ENCODE measurements around the gene CARD19. TPM values are rescaled to one million over a fixed set of nuclear protein-coding genes. Genes with fewer than 3 reads are reported as not detected.

Gene CARD19
- total and polyA plus RNA-seq, 9 of the 15 experiments (the other 6 are each of a cell fraction or from before 2014, with no cell fraction given): 0.90 to 34.9 (median 14.6) TPM

DNA sequence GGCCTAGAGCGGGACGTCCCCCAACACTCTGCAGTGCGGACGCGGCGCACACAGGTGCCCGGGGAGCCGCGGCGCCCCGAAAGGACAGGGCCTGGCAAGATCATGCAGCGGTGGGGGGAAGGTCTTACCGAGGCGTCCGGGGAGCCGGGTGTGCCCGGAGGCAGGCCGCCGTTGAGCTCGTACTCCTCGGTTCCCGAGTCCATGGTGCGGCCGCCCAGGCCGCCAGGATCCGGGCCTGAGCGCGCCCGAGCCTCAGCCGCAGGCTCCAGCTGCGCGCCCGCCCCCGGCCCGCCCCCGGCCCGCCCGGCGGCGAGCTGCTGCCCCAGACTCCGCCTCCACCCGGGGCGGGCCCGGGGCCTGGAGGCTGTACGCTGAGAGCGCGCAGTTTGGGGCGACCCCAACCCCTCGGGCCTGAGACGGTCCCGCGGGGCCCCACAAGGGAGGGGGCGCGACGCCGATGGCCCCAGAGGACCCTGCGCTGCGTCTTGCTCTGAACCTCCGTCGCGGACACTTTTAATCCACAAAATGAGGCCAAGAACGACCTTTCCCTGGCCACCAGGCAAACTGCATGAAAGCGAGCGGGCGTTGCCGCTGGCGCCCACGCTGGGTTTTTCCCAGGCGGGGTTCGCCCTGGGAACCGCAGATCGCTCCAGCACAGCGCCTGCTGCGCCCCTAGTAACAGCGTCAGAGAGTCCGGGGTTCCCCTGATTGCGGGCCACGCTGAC lies 38.2 kb downstream of the CARD19 start, which contains the start of gene NINJ1 (continued):
- TF ChIP-seq, protein P1, sequence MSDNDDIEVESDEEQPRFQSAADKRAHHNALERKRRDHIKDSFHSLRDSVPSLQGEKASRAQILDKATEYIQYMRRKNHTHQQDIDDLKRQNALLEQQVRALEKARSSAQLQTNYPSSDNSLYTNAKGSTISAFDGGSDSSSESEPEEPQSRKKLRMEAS (CRISPR knock-in tag; IDR thresholded peaks at IDR 0.05): 0 out of 2 replicates have a peak, but pooled peaks have one; percentile 25
- TF ChIP-seq, protein P2, sequence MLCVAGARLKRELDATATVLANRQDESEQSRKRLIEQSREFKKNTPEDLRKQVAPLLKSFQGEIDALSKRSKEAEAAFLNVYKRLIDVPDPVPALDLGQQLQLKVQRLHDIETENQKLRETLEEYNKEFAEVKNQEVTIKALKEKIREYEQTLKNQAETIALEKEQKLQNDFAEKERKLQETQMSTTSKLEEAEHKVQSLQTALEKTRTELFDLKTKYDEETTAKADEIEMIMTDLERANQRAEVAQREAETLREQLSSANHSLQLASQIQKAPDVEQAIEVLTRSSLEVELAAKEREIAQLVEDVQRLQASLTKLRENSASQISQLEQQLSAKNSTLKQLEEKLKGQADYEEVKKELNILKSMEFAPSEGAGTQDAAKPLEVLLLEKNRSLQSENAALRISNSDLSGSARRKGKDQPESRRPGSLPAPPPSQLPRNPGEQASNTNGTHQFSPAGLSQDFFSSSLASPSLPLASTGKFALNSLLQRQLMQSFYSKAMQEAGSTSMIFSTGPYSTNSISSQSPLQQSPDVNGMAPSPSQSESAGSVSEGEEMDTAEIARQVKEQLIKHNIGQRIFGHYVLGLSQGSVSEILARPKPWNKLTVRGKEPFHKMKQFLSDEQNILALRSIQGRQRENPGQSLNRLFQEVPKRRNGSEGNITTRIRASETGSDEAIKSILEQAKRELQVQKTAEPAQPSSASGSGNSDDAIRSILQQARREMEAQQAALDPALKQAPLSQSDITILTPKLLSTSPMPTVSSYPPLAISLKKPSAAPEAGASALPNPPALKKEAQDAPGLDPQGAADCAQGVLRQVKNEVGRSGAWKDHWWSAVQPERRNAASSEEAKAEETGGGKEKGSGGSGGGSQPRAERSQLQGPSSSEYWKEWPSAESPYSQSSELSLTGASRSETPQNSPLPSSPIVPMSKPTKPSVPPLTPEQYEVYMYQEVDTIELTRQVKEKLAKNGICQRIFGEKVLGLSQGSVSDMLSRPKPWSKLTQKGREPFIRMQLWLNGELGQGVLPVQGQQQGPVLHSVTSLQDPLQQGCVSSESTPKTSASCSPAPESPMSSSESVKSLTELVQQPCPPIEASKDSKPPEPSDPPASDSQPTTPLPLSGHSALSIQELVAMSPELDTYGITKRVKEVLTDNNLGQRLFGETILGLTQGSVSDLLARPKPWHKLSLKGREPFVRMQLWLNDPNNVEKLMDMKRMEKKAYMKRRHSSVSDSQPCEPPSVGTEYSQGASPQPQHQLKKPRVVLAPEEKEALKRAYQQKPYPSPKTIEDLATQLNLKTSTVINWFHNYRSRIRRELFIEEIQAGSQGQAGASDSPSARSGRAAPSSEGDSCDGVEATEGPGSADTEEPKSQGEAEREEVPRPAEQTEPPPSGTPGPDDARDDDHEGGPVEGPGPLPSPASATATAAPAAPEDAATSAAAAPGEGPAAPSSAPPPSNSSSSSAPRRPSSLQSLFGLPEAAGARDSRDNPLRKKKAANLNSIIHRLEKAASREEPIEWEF (CRISPR knock-in tag; IDR thresholded peaks at IDR 0.05): no peak
- TF ChIP-seq POLR2B (IDR thresholded peaks at IDR 0.05; ENCODE audit: low read depth, partially characterized antibody): peak; percentile 52
- TF ChIP-seq NFIC (IDR thresholded peaks at IDR 0.05): peak; percentile 65
- TF ChIP-seq ASH1L (IDR thresholded peaks at IDR 0.05; ENCODE audit: borderline replicate concordance, low read depth, partially characterized antibody): no peak
- TF ChIP-seq ZC3H11A (IDR thresholded peaks at IDR 0.05; ENCODE audit: low read depth, low read length): no peak
- TF ChIP-seq EGR1 (conservative IDR thresholded peaks at IDR 0.05): peak; percentile 82
- no peak for TF ChIP-seq MYBL2 (IDR thresholded peaks at IDR 0.05; ENCODE audit: low read depth)
- TF ChIP-seq MYBL2 (CRISPR knock-in tag; IDR thresholded peaks at IDR 0.05; ENCODE audit: borderline replicate concordance): no peak
- TF ChIP-seq, protein P3, sequence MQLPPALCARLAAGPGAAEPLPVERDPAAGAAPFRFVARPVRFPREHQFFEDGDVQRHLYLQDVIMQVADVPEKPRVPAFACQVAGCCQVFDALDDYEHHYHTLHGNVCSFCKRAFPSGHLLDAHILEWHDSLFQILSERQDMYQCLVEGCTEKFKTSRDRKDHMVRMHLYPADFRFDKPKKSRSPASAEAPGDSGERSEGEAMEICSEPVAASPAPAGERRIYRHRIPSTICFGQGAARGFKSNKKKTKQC (CRISPR knock-in tag; IDR thresholded peaks at IDR 0.05): peak; percentile 54; the same call in 1 of the 2 replicates
- no peak for TF ChIP-seq ZNF239 (CRISPR knock-in tag; IDR thresholded peaks at IDR 0.05)
- no peak for TF ChIP-seq ZNF184 (CRISPR knock-in tag; IDR thresholded peaks at IDR 0.05)
- no peak for TF ChIP-seq SPI1 (IDR thresholded peaks at IDR 0.05; ENCODE audit: borderline replicate concordance, low read depth, low read length)
- TF ChIP-seq KLF16 (IDR thresholded peaks at IDR 0.05): no peak
- TF ChIP-seq STAG1 (CRISPR knock-in tag; IDR thresholded peaks at IDR 0.05; ENCODE audit: borderline replicate concordance): no peak
- TF ChIP-seq CCAR2 (IDR thresholded peaks at IDR 0.05; ENCODE audit: low read depth, low read length): no peak
- no peak for TF ChIP-seq SMAD1 (IDR thresholded peaks at IDR 0.05; ENCODE audit: low read depth, low read length, partially characterized antibody)
- TF ChIP-seq PCBP1 (IDR thresholded peaks at IDR 0.05; ENCODE audit: low read depth, low read length, poor library complexity, severe bottlenecking): no peak
- no peak for TF ChIP-seq BCOR (IDR thresholded peaks at IDR 0.05)
- no peak for TF ChIP-seq JUND (IDR thresholded peaks at IDR 0.05; ENCODE audit: borderline replicate concordance, low read depth, low read length)
- no peak for TF ChIP-seq JUND (tag; IDR thresholded peaks at IDR 0.05; ENCODE audit: borderline replicate concordance, low read depth, low read length)
- TF ChIP-seq FOXP1 (CRISPR knock-in tag; IDR thresholded peaks at IDR 0.05): 0 out of 2 replicates have a peak, but pooled peaks have one; percentile 55
- TF ChIP-seq ZNF696 (CRISPR knock-in tag; conservative IDR thresholded peaks at IDR 0.05): no peak
- TF ChIP-seq SMARCA4 (IDR thresholded peaks at IDR 0.05): no peak

Data from K562 (cell line).